HG02763 (cell line): ENCODE results near the gene CLIC3.

ENCODE experiments used
- ATAC-seq: cut with Tn5 transposase; IDR thresholded peaks from one replicate; pipeline ENCODE4 v1.9.1; 2021; ENCODE audit warnings: mild to moderate bottlenecking, moderate library complexity; ENCODE audit not compliant: unreplicated experiment

Gene CLIC3

DNA sequence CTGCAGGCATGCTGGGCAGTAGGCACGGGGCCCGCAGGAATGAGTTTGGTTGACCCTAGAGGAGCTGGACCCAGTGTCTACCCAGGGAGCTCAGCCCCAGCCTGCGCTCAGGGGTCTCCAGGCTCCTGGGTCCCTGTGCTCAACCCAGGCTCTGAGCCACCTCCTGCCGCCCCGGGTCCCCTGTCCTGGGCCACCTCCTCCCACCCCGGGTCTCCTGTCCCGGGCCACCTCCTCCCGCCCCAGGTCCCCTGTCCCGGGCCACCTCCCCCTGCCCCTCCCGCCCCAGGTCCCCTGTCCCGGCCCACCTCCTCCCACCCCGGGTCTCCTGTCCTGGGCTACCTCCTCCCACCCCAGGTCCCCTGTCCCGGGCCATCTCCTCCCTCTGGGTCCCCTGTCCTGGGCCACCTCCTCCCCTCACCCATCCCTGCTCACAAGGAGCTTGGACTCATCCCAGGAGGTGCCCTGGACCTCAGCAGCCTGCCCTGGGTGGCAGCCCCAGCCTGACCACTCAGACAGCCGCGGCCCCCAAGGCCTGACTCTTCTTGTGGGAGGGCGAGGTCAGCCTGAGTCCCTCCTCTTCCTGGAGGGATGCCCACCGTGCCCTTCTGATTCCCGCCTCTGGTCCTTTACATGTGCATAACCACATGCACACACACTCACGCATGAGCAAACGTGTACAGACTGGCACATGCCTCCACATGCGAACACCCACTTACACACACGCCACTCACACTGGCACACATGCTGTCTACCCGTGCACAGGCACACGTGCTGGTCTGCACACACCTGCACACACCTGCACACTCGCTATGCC is 41.9 kb downstream of the CLIC3 start:
- ATAC-seq: no peak

DNA sequence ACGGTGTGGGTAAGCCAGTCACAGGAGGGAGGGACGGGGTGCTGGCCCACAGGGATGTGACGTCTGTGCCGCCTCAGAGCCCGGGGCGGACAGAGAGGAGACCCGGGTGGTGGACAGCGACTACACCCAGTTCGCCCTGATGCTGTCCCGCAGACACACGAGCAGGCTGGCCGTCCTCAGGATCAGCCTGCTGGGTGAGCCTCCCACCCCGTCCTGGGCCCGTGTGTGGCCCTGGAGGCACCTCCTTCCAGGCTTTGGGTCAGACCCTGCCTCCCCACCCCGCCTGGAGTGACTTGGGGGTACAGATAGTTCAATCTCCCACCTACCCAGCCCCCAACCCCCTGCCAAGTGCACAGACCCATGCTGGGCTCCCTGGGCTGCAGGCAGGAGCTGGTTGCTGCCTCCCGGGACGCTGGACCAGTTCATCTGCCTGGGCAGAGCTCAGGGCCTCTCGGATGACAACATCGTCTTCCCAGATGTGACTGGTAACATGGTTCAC is 42.5 kb downstream of the CLIC3 start:
- ATAC-seq: no peak

DNA sequence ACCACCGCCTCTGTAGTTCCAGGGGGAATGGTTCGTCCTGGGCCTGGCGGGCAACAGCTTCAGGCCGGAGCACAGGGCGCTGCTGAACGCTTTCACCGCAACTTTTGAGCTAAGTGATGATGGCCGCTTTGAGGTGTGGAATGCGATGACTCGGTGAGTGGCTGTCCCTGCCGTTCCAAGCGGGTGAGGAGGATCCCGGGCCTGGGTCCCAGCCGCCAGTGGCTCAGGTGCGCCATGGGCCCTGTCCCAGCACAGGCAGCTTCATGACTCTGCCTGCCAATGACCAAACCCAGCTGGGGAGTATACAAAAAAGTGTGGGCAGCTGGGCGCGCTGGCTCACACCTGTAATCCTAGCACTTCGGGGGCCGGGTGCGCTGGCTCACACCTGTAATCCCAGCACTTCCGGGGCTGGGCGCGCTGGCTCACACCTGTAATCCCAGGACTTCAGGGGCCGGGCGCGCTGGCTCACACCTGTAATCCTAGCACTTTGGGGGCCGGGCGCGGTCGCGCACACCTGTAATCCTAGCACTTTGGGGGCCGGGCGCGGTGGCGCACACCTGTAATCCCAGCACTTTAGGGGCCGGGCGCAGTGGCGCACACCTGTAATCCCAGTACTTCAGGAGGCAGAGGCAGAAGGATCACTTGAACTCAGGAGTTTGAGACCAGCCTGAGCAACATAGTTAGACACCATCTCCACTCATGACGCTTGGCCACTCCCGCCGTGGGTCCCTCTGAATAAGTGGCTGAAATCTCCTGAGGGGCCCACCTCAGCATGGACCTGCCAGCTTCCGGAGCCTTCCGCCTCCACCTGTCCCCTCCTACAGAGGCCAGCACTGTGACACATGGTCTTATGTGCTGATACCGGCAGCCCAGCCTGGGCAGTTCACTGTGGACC is 43.2 kb downstream of the CLIC3 start:
- no peak for ATAC-seq

DNA sequence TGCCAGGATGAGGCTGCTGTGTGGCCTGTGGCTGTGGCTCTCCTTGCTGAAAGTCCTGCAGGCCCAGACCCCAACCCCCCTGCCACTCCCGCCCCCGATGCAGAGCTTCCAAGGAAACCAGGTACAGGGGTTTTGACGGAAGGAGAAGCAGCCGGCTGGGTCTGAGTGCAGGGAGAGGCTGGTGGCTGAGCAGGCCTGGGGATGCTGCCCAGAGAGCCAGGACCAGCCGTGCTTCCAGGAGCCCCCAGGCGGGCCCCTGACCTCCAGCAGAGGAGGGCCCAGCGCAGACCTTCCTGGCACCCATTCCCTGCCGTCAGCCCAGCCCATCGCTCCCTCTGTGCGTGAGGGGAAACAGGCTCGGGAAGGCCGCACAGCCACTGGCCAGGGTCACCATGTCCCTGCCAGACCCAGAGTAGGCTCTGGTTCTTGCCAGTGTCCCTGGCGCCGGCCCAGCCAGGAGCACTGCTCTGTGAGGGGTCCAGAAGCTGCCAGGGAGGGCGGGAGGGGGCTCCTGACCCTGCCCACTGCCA is 44.0 kb downstream of the CLIC3 start:
- ATAC-seq: no peak

DNA sequence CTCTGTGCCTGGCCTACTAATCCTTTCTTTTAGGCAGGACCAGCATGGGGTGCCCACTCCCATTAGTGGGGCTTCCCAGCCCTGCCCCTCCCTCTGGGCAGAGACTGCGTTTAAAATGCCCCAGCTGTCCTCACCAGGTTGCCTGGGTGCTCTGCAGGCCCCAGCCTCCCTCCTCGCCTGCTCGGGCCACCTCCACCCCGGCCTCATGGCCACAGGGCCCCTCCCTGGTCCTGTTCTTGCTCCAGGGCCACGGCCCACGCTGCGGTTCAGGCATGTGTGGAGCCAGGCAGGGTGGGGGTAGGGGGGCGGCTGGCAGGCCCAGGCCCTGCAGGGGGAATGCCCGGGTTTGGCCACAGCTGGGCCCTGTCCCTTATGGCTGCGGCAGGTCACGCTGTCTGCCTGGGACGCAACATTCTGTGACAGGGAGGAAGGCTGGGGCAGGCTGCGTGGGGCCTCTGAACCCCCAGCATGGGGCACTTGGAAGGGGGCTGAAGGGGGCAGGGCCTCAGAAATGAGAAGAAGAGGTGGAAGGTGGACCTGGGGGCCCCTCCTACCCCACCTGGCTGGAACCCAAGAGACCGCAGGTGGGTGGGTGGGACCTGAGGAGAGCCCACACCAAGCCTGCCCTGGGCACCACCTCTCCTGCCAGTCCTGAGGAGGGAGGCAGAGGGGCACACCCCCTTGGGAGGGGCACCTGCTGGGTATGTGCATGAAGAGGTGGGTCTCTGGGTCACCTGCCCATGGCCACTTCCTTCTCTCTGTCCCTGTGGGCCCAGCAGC is 44.6 kb downstream of the CLIC3 start, which contains the start of gene LCN12:
Gene LCN12, plus strand, starts transcription at position 733 of the 780 bp plus-strand sequence. CDS start 55 bp downstream, outside the sequence.
- ATAC-seq: no peak

DNA sequence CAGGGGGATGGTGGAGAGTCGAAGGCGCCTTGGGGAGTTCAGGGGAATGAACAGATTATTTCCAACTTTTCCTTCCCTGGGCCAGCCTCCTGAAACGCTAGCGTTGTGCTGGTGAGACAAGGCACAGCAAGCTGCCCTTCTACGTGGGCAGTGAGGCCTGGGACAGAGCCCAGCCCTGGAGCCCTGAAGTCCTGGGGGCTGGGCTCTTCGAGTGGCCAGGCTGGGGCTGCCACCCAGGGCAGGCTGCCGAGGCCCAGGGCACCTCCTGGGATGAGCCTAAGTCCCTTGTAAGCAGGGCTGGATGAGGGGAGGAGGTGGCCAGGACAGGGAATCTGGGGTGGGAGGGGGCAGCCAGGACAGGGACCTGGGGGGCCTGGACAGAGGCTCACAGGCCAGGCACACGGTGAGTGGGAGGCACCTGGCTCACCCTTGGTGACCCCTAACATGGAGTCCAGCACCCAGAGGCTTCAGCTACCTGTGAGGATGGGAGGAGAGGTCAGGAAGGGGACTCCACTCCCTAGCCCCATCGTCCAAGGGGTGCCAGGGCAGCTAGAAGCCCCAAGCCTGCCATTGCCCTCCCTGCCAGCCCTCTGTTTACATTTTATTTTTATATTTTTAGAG is 45.6 kb downstream of the CLIC3 start:
- ATAC-seq: no peak

DNA sequence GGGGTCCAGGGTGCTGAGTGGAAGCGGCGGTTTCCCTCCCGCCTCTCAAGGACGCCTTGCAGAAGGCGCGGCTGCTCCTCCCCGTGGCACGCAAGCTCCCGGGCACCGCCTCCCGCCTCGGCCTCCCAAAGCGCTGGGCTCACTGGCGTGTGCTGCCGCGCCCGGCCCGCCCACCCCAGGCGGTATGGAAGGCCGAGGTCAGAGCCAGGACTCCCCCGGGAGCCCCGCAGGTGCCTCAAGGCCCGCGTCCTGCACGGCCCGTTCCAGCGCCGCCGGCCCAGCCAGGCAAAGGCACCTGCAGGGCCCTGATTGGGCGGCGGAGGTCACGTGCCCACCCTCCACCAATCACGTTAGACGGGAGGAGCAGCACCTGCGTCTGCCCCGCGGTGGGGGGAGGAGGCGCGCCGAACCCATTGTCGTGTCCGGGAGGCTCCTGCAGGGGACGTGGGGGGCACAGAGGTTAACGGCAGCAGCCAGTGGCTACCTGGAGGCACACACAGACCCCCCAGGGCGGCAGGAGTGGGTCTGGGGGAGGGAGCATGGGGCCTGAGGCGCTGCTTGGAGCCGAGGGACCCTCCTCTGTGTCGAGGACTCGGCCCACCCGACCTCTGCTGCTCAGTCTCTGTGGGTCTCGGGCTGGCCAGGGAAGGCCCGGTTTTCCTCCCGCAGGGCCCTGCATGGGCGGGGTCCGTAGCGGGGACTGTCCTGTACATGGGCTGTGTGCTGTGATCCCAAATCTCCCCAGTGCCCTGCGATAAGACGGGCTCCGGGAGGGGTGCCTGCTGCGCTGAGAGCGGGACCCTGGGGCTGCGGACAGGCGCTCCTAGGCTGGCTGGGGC is 46.3 kb downstream of the CLIC3 start:
- ATAC-seq: peak; percentile 79

DNA sequence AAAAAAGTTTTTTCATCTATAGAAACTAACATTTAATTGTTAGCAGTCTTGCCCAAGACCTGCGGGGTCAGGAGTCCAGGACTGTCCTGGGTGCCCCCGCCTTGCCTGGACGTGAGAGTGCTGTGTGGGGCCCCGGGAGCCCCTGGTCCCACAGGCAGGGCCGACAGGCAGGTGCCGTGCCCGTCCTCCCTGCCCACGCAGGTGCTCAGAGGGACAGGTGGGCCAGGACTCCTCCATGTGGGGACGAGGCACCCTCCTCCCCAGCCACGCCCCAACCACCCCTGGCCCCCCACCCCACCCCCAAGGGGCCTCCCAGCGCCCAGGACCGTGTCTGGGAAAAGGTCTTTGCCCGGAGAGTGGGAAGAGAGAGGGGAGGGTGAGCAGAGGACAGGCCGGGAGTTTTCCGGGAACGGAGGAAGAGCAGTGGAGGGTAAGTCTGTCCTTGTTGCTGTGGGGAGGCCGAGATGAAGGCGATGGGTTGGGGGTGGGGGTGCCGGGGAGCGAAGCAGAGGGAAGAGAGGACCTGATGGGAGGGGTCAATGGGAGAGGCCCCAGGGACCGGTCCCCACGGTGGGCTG is 47.0 kb downstream of the CLIC3 start:
- ATAC-seq: no peak

DNA sequence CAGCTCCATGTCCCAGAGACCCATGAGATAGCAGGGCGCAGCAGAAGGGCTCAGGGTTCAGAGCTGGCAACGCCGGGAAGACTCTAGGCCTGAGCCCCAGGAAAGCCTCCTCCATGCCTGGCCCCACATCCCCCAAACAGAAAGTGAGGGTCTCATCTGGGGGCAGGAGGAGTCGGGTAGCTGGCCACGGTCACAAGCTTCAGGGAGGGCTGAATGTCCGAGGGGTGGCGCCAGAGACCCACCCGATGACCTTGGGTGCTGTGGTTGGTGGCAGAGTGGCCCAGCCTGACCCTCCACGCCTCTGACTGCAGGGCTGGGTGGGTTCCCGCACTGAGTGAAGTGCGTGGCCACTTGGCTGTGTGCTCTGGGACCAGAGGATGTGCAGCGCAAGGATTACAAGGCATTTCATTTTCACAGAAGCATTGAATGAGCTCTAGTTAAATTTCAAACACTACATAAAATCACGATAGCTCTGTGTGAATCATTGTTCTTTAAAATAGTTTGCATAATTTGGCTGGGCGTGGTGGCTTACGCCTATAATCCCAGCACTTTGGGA is 48.3 kb downstream of the CLIC3 start:
- ATAC-seq: no peak

DNA sequence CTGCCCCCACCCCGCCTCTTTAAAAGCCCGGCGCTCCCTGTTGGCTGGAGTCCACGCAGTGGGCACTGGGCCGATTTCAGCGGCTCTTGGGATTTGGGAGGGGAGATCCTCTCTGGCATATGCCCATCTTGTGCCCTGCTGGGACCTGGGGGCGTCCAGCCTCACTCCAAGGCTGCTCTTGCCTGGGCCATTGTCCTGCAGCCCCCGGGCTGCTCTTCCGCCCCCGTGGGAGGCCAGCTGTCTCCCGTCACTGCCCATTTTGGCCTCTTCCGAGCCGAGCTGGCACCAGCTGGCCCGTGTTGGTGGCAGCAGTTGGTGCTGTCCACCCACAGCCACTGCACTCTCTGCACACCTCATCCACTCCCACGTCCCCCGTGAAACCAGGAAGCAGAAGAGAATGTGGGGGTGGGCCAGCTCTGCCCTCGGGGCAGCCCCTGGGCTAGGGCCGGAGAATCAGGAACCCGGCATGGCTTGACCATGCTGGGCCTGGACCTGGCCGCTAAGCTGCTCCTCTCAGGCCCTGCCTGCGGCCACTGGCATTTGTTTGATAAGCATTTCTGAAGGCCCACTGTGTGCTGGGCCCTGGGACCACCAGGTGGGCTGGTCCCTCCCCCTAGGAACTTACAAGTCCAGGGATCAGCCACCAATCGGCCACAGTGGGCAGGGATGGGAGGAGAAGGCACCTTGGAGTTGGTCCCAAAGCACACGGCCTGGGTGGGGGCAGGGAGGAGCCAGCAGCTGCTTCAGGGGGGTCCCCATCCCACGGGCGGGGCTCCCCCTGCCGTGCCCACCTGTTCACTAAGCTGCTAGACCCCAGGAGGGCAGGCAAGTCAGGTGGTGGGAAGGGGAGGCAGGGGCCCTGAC is 49.1 kb downstream of the CLIC3 start:
- ATAC-seq: no peak

DNA sequence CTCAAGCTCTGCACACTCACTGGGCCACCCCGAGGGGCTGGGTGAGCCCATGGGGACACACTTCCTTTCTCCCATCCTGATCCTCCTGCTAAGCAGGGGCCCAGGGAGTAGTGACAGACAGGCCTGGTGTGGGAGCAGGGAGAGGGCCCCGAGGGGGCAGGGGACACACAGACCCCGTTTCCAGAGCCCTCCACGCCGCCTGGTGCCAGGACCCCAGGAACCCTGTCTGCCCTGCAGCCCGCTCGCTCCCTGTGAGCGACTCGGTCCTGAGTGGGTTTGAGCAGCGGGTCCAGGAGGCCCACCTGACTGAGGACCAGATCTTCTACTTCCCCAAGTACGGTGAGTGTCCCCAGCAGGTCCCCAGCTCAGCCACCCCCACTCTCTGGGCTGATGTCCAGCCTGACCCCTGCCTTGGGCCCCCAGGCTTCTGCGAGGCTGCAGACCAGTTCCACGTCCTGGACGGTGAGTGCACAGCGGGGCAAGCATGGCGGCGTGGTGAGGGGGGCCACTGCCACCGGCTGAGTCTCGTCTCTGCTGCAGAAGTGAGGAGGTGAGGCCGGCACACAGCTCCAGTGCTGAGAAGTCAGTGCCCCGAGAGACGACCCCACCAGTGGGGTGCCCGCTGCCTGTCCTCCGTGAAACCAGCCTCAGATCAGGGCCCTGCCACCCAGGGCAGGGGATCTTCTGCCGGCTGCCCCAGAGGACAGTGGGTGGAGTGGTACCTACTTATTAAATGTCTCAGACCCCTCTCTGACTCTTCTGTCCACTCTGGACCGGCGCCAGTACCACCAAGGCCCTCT is 49.9 kb downstream of the CLIC3 start:
- ATAC-seq: no peak

DNA sequence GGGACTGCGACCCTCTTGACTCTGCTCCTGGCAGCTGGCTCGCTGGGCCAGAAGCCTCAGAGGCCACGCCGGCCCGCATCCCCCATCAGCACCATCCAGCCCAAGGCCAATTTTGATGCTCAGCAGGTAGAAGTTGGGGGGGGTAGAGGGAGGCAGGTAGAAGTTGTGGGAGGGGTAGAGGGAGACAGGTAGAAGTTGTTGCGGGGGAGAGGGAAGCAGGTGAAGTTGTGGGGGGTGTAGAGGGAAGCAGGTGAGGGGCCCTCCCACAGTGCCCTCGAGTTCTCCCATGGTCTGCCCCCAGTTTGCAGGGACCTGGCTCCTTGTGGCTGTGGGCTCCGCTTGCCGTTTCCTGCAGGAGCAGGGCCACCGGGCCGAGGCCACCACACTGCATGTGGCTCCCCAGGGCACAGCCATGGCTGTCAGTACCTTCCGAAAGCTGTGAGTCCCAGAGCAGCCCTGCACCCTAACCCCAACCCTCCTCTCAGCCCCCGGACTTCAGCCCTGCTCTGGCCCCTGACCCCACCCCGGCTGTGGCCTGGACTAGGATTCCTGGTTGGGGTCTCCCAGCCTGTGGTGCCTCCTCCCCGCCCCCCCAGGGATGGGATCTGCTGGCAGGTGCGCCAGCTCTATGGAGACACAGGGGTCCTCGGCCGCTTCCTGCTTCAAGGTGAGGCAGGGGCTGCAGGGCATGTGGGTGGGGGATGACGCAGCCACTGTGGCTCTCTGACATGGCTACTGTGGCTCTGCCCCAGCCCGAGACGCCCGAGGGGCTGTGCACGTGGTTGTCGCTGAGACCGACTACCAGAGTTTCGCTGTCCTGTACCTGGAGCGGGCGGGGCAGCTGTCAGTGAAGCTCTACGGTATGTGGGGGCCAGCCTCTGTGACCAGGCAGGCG is 50.8 kb downstream of the CLIC3 start:
- no peak for ATAC-seq
